GM13976 (cell line): ENCODE results near the gene KLHL12.
"Not testable (repeated sequence)": the region's sequence is repeated elsewhere in the genome, so short reads cannot be mapped to it uniquely, and the experiment has no call there.

Experiments used
- DNase-seq: peaks from one replicate; pipeline ENCODE4 v3.0.0; 2012; ENCODE audit warnings: low spot score
- in situ Hi-C: fragments of 300-500 bp; cut with MboI; formaldehyde crosslinking; loops from one replicate; pipeline ENCODE4 v1.12.0; 2022; ENCODE audit warnings: low sequenced_read_pairs, mixed read lengths, inconsistent platforms; ENCODE audit not compliant: unreplicated experiment
- TF ChIP-seq, protein P1 (sequence below): IDR thresholded peaks from 2 replicates; pipeline ENCODE4 v1.5.1; 2012; ENCODE audit warnings: borderline replicate concordance, mild to moderate bottlenecking; ENCODE audit not compliant: insufficient read depth; ENCODE audit errors: extremely low read depth, missing control alignments, control extremely low read depth

The KLHL12 gene

DNA sequence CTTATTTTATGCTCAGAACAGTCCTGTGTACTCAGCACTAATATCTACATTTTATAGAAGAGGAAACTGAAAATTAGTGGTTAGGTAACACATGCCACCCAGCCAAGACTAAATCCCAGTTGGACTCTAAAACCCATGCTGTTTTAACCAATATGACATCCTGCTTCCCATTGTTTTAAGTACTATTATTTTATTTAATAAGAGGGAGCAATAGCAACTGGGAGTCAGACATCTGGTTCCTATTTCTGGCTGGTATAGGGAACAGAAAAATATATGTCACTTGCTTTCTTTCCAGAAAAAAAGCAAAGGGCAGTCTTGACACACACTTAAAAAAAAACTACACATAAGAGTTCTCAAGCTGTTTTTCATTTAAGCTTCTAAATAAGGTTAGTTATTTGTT is 11.9 kb downstream of the KLHL12 start:
- no peak for DNase-seq
- in situ Hi-C loops, result no loop called here
- TF ChIP-seq, protein P1, sequence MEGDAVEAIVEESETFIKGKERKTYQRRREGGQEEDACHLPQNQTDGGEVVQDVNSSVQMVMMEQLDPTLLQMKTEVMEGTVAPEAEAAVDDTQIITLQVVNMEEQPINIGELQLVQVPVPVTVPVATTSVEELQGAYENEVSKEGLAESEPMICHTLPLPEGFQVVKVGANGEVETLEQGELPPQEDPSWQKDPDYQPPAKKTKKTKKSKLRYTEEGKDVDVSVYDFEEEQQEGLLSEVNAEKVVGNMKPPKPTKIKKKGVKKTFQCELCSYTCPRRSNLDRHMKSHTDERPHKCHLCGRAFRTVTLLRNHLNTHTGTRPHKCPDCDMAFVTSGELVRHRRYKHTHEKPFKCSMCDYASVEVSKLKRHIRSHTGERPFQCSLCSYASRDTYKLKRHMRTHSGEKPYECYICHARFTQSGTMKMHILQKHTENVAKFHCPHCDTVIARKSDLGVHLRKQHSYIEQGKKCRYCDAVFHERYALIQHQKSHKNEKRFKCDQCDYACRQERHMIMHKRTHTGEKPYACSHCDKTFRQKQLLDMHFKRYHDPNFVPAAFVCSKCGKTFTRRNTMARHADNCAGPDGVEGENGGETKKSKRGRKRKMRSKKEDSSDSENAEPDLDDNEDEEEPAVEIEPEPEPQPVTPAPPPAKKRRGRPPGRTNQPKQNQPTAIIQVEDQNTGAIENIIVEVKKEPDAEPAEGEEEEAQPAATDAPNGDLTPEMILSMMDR, result no peak

GRCh38 chr1:202912476-202912875 is 14.6 kb downstream of the KLHL12 start:
- in situ Hi-C loops, DNase-seq: not testable (repeated sequence)

DNA sequence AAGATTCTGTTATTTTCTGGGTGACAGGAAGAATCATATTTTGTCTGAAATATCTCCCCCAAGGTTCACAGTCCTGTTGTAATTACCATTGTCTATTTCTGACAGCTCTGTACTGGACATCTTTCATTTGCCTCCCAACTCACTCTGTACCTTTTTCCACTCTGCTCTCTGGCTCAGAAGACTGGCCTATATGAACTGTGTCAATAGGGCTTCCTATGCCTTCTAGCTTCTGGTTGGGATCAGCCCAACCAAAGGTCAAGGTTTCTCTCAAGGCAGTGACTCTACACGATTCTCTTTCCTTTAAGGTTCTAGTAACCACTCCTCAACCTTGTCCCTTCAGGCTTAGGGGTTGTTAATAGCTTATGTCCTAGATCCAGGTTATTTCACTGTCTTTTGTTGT is 17.5 kb downstream of the KLHL12 start:
- TF ChIP-seq, protein P1, result no peak
- in situ Hi-C loops, result no loop called here
- no peak for DNase-seq

DNA sequence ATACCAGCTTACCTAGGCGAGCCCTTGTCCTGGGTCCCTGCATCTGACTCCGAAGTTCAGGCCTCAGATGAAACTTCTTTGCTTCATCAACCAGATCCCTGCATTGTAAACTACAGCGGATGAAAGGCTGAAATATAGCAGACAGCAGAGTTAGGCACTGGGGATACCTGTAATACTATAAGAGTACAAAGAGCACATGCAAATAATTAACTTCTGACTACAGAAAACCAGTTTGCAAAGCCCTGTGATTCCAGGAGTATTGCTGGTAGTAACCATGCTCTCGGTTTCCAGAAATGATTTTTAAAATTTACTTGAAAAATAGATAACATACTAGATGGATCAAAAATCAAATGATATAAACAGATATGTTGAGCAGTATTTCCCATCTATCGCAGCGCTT is 18.0 kb downstream of the KLHL12 start:
- in situ Hi-C loops, result no loop called here
- TF ChIP-seq, protein P1, result no peak
- DNase-seq, result no peak

DNA sequence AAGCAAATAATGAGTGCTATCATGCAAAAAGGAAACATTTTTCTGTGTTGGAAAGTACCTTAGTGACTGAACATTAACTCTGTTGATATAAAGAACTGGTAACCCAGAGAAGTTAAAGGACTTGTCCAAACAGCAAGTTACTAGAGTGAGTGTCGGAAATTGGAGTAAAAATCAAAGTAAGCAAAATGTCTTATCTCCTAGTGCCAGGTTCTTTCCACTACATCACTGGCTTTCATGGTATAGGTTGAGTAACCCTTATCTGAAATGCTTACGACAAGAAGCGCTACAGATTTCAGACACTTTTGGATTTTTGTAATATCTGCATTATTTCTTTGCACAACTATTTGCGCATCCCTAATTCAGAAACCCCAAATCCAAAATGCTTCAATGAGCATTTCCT is 21.7 kb downstream of the KLHL12 start:
- in situ Hi-C loops, result no loop called here
- no peak for DNase-seq
- TF ChIP-seq, protein P1, result no peak

DNA sequence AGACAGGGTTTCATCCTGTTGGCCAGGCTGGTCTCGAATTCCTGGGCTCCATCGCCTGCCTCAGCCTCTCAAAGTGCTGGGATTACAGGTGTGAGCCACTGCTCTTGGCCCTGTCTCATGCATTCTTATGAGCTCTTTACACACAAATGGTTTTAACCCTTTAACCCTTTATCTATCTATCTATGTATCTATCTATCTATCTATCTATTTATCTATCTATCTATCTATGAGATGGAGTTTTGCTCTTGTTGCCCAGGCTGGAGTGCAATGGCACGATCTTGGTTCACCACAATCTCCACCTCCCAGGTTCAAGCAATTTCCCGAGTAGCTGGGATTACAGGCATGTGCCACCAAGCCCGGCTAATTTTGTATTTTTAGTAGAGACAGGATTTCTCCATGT is 23.2 kb downstream of the KLHL12 start:
- in situ Hi-C loops, DNase-seq: not testable (repeated sequence)

DNA sequence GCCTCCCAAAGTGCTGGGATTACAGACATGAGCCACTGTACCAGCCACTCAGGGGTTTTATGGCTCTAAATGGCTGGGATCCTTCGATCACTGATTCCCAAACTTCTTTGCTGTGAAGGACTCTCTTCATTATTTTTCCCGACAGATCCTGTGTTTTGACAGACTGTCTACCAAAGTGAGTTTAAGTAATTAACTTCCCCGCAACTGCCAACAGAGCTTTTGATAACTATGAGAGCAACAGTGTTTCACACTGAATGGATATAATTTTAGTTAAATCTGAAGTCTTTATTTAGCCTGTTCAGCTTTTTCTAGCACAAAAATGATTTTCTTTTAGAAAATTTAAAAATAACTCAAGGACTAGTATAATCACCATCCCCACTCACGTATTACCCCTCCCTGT is 25.5 kb downstream of the KLHL12 start:
- in situ Hi-C loops, result no loop called here
- no peak for DNase-seq
- TF ChIP-seq, protein P1, result no peak

- in situ Hi-C loops, result no loop called here
- no peak for DNase-seq
- TF ChIP-seq, protein P1, result no peak
These were observed 34.5 kb downstream of the KLHL12 start for GRCh38 chr1:202892501-202892900.
